Measurements from ENCODE around the gene KLF12. TPM values are rescaled to one million over a fixed set of nuclear protein-coding genes. Genes with fewer than 3 reads are reported as not detected.

The KLF12 gene
- 75.7 TPM for total RNA-seq

GRCh38 chr13:74134221-74134776 lies at the start of gene KLF12:
Gene KLF12, minus strand, starts transcription at chr13:74134404.

Measured in parietal lobe (tissue), 1 donor.